ENCODE results near the gene SIVA1.

The SIVA1 gene, protein sequence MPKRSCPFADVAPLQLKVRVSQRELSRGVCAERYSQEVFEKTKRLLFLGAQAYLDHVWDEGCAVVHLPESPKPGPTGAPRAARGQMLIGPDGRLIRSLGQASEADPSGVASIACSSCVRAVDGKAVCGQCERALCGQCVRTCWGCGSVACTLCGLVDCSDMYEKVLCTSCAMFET

DNA sequence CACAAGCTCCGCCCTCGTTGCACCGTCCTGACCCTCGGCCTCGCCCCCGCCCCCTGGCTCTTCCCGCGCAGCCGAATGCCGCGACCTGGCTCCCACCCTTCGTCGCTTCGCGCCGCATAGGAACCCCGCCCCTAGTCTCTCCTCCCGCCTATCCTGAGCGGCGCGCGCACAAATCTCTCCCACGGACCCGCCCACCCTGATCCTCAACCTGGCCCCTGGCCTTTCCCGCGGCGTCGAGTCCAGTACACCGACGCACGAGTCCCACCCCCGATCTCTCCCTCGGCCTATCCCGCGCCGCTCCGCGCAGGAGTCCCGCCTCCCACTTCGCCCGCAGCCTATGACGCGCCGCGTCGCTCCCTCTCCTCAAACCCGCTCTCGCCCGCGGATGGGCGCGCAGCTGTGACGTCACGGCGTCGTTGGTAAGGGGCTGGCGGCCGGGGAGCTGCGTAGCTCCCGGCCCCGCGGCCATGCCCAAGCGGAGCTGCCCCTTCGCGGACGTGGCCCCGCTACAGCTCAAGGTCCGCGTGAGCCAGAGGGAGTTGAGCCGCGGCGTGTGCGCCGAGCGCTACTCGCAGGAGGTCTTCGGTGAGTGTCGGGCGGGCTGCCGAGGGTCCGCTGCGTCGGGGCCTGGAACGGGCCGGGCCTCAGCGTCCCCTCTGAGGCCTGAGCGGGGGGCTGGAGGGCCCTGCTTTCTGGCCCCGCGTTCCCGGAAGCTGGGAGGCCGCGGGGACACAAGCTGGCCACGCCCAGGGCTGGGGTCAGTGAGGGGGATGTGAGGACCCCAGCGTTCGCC lies at the start of gene SIVA1:
TSS of gene SIVA1 (plus strand) at position 413 of the 793 bp plus-strand sequence. CDS start at position 468, 55 bp downstream.
- peak; percentile 99 to 100 for DNase-seq (ENCODE audit: extremely low read depth in 1 of 2, low read depth in 1 of 2)

DNA sequence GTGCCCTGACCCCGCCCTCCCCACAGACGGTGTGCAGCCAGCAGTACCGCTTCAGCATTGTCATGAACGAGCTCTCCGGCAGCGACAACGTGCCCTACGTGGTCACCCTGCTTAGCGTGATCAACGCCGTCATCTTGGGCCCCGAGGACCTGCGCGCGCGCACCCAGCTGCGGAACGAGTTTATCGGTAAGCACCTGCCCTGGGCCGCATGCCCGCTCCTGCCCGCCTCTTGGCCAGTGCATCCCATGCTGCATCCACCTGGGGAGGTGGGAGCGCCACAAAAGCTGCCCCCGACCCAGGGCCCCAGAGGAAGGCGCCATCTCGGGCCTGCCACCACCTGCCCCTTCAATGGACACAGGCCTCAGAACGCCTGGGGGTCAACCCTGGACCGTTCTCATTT lies 49.7 kb upstream of the SIVA1 start:
- DNase-seq (ENCODE audit: extremely low read depth in 1 of 2, low read depth in 1 of 2): no peak

DNA sequence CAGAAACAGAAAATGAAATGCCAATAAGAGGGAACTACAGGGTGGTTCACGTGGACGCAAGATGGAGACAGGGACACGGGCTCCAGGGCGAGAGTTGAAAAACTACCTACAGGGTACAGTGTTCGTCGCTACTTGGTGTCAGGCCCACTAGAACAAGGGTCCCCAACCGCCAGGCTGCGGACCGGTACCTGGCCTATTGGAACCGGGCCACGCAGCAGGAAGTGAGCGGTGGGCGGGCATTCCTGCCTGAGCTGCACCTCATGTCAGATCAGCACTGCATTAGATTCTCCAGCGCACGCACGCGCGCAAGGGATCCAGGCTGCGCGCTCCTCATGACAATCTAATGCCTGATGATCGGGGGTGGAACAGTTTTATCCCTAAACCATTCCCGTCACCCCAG lies 48.7 kb upstream of the SIVA1 start:
- no peak for DNase-seq (ENCODE audit: extremely low read depth in 1 of 2, low read depth in 1 of 2)

DNA sequence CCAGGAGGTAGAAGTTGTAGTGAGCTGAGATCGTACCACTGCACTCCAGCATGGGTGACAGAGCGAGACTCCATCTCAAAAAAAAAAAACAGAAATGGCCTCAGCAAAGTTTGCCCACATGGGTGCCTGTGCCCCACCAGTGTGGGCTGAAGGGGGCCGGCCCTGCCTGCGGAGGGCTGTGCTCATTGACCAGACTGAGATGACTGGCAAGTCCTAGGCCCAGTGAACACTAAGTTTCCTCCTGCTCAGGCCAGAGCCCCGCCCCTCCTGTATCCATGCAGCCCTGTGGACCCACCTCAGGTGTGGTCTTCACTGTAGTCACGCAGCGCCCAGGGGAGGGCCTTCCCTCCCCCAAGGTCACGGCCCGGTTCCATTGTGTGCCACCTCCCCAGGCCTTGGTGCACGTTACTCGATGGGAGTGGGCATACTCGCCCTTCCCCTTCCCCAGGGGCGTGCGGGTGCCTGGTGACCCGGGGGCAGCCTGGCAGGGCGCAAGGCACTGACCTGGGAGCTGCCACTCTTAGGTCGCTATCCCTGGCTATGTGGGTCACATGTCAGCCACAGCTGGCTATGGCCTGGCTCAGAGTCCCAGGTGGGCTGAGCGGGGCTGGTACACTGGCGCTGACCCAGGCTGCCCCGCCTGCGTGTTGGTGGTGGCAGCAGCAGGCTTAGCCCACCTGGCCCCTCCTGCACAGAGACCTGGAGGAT lies 47.5 kb upstream of the SIVA1 start:
- DNase-seq (ENCODE audit: extremely low read depth in 1 of 2, low read depth in 1 of 2): no peak

DNA sequence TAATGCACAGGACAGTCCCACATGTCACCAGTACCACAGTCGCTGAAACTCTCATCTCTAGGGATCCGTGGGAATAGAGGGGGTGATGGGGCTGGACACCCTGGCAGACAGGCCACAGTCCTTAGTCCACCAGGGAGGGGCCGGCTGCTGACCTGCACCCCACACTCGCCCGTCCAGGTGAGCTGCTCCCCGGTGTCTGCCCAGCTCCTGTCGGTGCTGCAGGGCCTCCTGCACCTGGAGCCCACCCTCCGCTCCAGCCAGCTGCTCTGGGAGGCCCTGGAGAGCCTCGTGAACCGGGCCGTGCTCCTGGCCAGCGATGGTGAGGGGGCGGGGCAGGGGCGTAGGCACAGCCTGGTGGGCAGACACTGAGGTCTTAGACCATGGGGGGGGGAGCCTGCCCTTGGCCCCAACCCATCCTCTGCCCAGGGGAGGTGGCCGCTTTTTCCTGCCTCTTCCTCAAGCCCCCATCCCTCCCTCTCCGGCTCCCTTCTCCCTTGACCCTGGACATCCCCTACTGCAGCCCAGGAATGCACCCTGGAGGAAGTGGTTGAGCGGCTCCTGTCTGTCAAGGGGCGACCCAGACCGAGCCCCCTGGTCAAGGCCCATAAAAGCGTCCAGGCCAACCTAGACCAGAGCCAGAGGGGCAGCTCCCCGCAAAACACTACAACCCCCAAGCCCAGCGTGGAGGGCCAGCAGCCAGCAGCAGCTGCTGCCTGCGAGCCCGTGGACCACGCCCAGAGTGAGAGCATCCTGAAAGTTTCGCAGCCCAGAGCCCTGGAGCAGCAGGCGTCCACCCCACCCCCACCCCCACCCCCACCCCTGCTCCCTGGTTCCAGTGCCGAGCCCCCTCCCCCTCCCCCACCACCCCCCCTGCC lies 46.0 kb upstream of the SIVA1 start:
- DNase-seq (ENCODE audit: extremely low read depth in 1 of 2, low read depth in 1 of 2): no peak

DNA sequence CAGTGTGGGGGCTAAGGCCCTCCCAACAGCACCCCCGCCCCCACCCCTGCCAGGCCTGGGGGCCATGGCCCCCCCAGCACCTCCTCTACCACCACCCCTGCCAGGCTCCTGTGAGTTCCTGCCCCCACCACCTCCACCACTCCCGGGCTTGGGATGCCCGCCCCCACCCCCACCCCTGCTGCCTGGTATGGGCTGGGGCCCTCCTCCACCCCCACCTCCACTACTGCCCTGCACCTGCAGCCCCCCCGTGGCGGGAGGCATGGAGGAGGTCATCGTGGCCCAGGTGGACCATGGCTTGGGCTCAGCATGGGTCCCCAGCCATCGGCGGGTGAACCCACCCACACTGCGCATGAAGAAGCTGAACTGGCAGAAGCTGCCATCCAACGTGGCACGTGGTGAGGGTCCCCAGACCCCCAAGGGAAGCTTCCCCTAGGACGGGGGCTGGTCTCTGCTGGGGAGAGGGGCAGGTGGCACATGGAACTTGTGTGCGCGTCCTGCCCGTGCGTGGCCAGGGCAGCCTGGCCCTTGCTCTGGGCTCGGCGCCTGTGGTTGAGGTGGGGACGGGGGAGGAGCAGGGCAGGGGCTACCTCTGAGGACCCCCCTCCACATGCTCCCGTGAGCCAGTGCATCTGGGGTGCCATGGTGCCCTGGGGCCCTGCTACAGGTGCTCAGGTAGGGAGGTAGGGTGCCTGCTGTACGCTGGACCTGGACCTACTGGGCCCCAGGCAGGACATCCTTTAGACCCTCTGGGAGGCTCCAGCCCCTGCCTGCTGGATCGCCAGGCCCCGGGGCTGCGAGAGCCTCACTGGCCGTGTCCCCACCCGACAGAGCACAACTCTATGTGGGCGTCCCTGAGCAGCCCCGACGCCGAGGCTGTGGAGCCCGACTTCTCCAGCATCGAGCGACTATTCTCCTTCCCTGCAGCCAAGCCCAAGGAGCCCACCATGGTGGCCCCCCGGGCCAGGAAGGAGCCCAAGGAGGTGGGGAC lies 45.0 kb upstream of the SIVA1 start:
- no peak for DNase-seq (ENCODE audit: extremely low read depth in 1 of 2, low read depth in 1 of 2)

DNA sequence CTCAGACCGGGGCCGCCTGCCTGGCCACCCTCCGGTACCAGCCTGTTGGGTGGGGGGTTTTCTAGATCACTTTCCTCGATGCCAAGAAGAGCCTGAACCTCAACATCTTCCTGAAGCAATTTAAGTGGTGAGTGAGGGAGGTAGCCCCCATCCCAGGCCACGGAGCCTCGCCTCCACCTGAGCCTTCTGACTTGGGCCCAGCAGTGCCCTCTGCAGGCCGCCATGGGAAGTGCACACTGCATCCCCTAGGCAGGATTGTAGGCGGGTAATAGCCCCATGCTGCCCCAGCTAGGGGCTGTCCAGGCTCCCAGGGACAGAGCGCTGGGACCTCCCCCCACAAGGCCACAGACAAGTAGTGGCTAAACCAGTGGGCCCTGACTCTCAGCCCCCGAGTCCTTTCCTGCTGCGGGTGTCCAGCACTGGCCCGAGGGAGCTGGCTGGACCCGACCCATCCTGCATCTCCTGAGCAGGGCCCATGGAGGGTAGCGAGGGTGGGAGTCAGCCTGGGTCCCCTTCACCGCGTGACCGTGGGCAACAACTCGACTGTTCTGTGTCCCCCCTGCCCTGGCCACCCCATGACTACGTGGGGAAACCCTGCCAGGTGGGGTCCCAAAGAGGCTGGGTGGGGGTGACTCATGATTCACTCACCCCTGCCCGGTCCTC lies 44.2 kb upstream of the SIVA1 start:
- DNase-seq (ENCODE audit: extremely low read depth in 1 of 2, low read depth in 1 of 2): peak in 1 of 2 donors; percentile 35

DNA sequence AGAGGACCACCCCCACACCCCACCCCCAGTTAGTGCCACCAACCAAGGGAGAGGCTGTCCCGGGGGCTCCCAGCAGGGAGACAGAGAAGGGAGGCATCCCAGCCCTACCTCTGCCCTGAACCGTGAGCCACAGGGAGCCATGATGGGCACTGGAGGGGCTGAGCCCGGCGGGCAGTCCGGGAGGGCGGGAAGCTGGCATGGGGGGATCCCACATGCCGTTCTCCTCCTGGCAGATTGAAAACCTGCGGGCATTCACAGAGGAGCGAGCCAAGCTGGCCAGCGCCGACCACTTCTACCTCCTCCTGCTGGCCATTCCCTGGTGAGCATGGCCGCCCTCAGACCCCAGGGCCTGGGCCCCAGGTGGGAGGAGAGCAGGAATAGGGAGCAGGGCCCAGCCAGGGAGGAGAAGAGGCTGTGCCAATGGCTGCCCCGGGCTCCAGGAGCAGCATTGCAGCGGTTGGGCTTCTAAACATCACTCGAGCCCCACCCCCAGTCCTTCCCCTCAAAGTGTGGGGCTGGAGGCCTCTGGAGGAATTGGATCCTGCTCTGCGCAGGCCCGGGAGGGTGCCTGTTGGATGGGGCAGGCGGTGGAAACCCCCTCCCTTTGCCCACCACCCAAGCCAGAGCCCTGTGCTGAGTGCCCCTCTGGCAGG lies 43.4 kb upstream of the SIVA1 start:
- DNase-seq (ENCODE audit: extremely low read depth in 1 of 2, low read depth in 1 of 2): no peak

DNA sequence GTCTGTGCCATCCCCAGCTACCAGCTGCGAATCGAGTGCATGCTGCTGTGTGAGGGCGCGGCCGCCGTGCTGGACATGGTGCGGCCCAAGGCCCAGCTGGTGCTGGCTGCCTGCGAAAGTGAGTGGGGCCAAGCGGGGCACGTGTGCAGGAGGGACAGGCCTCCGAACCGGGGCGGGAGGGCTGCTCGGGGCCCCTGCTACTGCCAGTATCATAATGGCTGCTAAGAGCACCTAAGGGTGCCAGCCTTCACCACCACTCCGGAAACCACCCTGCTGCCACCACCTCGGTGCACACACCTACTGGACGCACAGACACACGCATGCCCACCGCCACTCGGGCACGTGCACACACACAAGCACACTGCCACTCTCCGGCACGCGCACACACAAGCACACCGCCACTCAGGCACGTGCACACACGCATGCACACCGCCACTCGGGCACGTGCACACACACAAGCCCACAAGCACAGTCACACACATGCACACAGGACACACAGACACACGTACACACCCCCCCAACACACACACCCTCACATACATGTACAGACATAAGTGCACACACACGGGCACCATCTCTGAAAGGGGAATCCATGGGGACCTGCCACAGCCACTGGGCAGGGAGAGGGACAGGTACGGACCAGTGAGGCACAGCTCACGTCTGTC lies 42.7 kb upstream of the SIVA1 start:
- no peak for DNase-seq (ENCODE audit: extremely low read depth in 1 of 2, low read depth in 1 of 2)

DNA sequence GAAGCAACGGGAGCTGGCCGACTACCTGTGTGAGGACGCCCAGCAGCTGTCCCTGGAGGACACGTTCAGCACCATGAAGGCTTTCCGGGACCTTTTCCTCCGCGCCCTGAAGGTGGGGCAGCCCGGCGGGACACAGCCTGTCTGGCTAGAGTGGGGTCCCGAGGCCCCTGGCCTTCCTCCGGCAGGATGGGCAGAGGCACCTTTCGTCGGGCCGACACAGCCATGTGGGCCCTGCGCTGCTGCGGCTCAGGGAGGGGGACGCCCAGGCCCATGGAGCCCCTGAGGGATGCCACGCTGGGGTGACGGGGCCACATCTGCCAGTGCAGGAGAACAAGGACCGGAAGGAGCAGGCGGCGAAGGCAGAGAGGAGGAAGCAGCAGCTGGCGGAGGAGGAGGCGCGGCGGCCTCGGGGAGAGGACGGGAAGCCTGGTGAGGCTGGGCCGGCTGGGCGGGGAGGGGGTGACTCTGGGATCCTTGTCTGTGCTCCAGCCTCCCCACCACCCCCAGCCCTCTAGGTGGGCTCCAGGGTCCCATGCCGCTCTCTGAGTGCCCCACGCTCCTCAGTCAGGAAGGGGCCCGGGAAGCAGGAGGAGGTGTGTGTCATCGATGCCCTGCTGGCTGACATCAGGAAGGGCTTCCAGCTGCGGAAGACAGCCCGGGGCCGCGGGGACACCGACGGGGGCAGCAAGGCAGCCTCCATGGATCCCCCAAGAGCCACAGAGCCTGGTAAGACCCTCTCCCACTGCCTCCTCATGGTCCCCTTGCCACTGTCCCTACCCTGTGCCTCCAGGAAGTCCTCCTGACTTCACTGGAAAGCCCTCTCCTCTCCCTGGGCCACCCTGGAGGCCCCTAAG lies 39.8 kb upstream of the SIVA1 start:
- no peak for DNase-seq (ENCODE audit: extremely low read depth in 1 of 2, low read depth in 1 of 2)

DNA sequence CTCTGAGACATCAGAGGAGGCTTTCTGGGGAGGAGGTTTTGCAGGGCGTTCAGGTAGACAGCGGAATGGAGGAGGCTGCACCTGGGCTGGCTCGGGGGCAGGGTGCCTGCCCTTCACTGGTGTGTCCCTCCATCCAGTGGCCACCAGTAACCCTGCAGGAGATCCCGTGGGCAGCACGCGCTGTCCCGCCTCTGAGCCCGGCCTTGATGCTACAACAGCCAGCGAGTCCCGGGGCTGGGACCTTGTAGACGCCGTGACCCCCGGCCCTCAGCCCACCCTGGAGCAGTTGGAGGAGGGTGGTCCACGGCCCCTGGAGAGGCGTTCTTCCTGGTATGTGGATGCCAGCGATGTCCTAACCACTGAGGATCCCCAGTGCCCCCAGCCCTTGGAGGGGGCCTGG lies 38.9 kb upstream of the SIVA1 start:
- no peak for DNase-seq (ENCODE audit: extremely low read depth in 1 of 2, low read depth in 1 of 2)

DNA sequence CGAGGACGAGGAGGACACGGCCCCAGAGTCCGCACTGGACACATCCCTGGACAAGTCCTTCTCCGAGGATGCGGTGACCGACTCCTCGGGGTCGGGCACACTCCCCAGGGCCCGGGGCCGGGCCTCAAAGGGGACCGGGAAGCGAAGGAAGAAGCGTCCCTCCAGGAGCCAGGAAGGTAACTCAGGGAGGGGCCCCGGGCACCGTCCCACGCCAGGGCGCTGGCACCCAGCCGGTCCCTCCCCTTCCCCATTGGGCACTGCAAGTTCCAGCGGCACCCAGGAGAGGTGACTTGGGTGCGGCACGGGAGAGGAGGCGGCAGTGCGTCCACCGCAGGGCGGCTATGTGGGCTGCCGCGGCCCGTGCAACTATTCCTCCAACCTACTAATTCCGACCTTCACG lies 38.3 kb upstream of the SIVA1 start:
- DNase-seq (ENCODE audit: extremely low read depth in 1 of 2, low read depth in 1 of 2): no peak

DNA sequence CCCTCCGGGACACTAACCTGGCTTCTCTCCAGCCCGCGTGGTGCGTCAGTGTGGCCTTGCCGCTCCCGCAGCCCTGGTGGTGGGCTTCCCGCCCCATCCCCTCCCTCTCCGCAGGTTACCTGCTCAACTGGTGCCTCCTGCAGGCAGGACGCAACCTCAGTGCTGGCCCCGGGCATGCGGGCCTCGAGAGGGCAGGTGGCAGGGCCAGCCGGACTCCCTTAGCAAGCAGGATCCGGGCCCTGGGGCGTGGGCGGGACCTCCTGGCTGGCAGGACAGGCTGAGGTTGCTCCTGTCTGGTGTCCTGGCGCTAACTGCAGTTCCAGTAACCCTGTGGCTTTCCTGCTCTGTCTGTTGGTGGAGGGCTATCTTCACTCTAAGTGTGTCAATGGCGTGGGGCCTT lies 37.5 kb upstream of the SIVA1 start:
- DNase-seq (ENCODE audit: extremely low read depth in 1 of 2, low read depth in 1 of 2): no peak

DNA sequence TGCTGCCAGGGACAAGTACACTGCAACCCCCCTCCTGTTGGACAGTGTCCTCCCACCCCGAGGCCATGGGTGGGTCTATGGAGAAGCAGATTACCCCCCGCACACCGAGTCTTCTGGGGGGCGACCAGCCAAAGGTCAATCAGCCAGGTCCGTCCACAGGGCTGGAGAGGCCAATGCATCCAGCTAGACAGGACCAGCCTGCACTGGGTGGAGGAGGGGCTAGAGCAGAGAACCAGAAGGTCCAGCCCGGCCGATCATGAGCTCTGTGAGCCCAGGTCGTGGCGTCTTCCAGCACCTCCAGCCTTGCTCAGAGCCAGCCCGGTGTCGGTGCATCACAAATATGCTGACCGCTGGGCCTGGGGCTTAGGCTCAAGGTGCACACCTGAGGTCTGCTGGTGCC lies 37.1 kb upstream of the SIVA1 start:
- no peak for DNase-seq (ENCODE audit: extremely low read depth in 1 of 2, low read depth in 1 of 2)

DNA sequence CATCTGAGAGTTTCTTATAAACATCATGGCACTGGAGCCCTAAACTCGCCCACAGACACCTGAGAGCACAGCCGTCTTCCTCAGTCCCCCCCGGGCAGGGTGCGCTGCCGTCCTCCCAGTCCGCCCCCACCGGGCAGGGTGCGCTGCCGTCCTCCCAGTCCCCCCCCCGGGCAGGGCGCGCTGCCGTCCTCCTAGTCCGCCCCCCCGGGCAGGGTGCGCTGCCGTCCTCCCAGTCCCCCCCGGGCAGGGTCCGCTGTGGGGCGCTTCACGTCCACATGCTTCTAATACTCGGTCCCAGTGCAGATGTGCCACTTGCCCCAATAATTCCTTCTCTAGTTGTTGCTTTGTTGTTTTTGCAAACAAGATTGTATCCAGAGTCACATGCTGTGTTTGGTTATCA lies 35.8 kb upstream of the SIVA1 start:
- DNase-seq (ENCODE audit: extremely low read depth in 1 of 2, low read depth in 1 of 2): no peak

DNA sequence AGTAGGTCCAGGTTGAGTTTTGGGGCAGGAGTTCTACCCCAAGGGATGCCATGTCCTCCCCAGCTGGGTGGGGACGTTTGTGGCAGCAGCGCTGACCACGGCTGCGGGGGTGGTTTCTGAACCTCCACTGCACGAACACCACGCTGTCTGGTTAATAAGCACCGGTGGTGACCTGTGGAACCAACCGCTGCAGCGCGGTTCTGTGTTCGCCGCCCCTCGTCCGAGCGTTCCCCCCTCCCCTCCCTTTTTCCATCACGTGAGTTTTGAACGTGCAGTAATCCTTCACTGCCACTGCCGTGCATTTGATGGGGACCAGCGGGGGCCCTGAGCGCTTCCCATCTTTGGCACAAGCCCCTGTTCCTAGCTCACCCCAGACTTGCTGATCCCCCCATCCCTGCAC lies 35.3 kb upstream of the SIVA1 start:
- no peak for DNase-seq (ENCODE audit: extremely low read depth in 1 of 2, low read depth in 1 of 2)

DNA sequence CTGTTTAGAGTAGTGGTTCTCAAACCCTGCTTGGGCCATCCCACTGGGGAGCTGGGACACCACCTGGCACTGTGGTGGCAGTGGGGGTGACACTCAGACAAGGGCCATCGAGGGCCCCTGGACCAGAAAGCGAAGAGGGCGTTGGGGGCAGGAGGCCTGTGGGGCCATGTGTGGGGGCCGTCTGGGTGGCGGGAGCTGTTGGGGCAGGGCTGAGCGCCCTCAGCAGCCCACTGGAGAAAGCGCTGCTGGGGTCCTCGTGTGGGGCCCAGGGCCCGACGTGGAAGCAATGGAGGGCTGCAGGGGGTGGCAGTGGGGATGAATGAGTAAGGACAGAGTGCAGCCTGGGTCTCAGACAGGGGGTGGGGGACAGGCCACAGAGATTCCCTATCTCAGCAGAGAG lies 34.8 kb upstream of the SIVA1 start:
- DNase-seq (ENCODE audit: extremely low read depth in 1 of 2, low read depth in 1 of 2): no peak
